Measurements from ENCODE around the gene SLC10A6. TPM values are rescaled to one million over a fixed set of nuclear protein-coding genes. Genes with fewer than 3 reads are reported as not detected.
A peak's percentile ranks its signal among the peaks of the same experiment; 100 is the strongest.

The SLC10A6 gene
- polyA plus RNA-seq, 1 experiment = 0.06 TPM

DNA sequence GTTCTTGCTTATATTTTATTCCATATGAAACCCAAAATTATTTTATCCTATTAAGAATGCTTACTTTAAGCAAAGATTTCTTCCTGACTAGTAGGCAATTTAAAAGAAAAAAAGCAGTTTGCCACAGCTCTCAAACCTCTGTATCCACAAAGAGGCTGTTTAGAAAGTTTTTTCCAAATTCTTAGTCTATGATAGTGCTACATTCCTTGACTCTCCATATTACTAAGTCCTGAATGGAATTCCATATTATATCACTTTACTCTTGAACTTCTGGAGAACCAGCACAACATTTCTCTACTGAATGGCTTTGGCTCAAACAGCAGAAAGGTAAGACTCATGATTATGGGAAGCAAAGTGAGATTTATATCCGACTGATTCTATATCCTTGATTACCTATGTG is 8.3 kb downstream of the SLC10A6 start:
- DNase-seq (ENCODE audit: low read depth, low spot score) = no peak
- TF ChIP-seq, protein P1, sequence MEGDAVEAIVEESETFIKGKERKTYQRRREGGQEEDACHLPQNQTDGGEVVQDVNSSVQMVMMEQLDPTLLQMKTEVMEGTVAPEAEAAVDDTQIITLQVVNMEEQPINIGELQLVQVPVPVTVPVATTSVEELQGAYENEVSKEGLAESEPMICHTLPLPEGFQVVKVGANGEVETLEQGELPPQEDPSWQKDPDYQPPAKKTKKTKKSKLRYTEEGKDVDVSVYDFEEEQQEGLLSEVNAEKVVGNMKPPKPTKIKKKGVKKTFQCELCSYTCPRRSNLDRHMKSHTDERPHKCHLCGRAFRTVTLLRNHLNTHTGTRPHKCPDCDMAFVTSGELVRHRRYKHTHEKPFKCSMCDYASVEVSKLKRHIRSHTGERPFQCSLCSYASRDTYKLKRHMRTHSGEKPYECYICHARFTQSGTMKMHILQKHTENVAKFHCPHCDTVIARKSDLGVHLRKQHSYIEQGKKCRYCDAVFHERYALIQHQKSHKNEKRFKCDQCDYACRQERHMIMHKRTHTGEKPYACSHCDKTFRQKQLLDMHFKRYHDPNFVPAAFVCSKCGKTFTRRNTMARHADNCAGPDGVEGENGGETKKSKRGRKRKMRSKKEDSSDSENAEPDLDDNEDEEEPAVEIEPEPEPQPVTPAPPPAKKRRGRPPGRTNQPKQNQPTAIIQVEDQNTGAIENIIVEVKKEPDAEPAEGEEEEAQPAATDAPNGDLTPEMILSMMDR (IDR thresholded peaks at IDR 0.05; ENCODE audit: low read depth, low read length) = no peak
- POLR2A ChIA-PET = interaction anchor here (0.6 kb wide), 1 partner anchor 12 kb away, joined by 4 read pairs; no protein-coding TSS in a partner anchor
- Histone ChIP-seq H3K27ac (ENCODE audit: low read depth, low read length) (no peak overlapping the region), H3K4me3 (ENCODE audit: low read depth, low read length) (no peak overlapping the region), H3K9me3 (ENCODE audit: control insufficient read depth, insufficient read depth, low read length) (no peaks in the 10 kb centered on the region), H3K27me3 (ENCODE audit: control insufficient read depth, insufficient read depth, low read length) (no peaks in the 10 kb centered on the region)
- CTCF ChIA-PET = no interaction called here

DNA sequence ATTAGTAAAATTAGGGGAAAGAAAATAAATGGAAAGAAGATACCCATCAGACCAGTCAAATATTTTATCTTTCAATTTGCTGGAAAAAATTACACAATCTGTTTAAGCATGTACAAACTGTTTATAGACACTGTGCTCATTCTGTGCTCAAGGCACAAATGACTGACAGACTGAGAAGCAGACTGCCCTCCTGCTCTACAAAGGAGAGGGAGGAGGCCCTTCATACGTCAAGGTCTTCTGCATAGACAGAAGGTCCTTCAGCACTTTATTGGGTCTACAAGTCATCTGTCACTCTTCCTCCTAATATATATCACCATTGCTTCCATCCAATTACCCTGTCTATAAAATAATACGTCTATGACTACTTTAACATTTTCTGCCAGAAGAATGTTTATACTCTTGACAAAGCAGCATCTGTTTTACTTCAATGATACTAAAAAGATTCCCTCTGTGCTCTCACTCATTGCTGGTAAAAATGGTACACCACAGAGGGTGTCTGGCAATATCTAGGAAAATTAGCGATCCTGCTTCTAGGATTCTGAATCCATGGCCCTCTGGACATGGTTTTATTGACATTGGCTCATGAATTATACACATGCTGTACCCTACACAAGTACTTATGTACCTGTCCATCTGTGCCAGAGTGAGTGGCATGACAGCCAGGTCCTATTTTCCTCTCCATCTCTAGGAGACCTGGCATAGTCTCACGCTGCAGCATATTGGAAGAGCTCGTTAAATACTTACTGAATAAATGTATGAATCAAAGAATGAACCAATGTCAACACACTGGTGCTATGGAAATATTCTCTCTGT is 11.3 kb downstream of the SLC10A6 start:
- TF ChIP-seq, protein P1 (IDR thresholded peaks at IDR 0.05; ENCODE audit: low read depth, low read length) = no peak
- Histone ChIP-seq H3K9me3 (ENCODE audit: control insufficient read depth, insufficient read depth, low read length) (no peaks in the 10 kb centered on the region), H3K27ac (ENCODE audit: low read depth, low read length) (no peak overlapping the region), H3K27me3 (ENCODE audit: control insufficient read depth, insufficient read depth, low read length) (no peaks in the 10 kb centered on the region), H3K4me3 (ENCODE audit: low read depth, low read length) (no peak overlapping the region)
- DNase-seq (ENCODE audit: low read depth, low spot score) = no peak
- CTCF ChIA-PET = interaction anchor here (0.7 kb wide), 1 partner anchor 353 kb away, joined by 12 read pairs; no protein-coding TSS in a partner anchor
- POLR2A ChIA-PET = no interaction called here

DNA sequence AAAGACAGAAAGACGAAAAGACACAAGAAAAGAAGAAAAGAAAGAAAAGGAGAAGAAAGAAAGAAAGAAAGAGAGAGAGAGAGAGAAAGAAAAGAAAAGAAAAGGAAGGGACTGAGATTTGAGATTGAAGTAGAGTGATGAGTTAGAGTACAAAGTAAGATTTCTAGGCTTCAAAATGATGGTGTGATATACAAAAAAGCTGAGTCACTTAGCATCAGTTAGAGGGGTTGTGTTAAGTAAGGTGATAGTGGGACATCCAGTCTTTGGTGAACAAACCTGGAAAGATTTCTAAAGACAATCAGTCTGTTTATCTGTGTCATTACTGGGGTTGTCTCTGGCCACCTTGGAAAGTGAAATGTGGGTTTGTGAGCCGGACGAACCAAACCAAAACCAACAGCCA is 13.5 kb downstream of the SLC10A6 start:
- Histone ChIP-seq H3K27me3 (ENCODE audit: control insufficient read depth, insufficient read depth, low read length) (no peaks in the 10 kb centered on the region), H3K4me3 (ENCODE audit: low read depth, low read length) (no peak overlapping the region), H3K27ac (ENCODE audit: low read depth, low read length) (no peak overlapping the region), H3K9me3 (ENCODE audit: control insufficient read depth, insufficient read depth, low read length) (no peaks in the 10 kb centered on the region)
- ChIA-PET CTCF (no interaction called here), POLR2A (no interaction called here)
- DNase-seq (ENCODE audit: low read depth, low spot score) = no peak
- TF ChIP-seq, protein P1 (IDR thresholded peaks at IDR 0.05; ENCODE audit: low read depth, low read length) = no peak

DNA sequence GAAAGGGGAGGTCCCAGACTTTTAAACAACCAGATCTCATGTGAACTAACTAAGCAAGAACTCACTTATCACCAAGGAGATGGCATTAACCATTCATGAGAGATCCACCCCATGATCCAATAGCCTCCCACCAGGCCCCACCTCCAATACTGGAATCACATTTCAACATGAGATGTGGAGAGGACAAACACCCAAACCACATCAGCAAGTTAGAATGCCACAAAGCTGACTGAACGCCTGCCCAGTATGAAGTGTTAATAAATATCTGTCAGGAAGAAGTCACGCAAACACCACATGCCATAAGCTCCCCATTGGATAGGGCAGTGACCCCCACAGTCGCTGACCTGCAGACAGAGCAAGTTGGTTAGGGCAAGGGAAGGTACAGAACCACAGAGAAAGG is 14.3 kb downstream of the SLC10A6 start:
- POLR2A ChIA-PET = interaction anchor here (0.5 kb wide), 1 partner anchor 21 kb away, joined by 3 read pairs; no protein-coding TSS in a partner anchor
- TF ChIP-seq, protein P1 (IDR thresholded peaks at IDR 0.05; ENCODE audit: low read depth, low read length) = no peak

DNA sequence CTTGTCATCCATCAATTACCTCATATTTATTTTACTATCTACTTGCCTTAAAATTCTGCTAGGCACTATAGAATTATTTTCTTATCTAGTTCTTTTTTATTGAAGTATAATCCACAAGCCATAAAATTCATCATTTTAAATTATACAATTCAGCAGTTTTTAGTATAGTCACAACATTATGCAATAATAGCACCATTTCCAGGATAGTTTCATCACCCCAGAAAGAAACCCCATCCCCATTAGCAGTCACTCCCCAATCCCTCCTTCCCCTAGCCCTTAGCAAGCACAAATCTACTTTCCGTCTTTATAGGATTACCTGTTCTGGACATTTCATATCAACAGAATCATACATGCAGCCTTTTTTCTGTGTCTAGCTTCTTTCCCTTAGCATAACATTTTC is 15.6 kb downstream of the SLC10A6 start:
- POLR2A ChIA-PET = no interaction called here
- H3K4me3 ChIP-seq (ENCODE audit: low read depth, low read length) = no peak overlapping the region
- CTCF ChIA-PET = interaction anchor here (0.6 kb wide), 1 partner anchor 337 kb away, joined by 4 read pairs; no protein-coding TSS in a partner anchor
- H3K27me3 ChIP-seq (ENCODE audit: control insufficient read depth, insufficient read depth, low read length) = no peaks in the 10 kb centered on the region
- DNase-seq (ENCODE audit: low read depth, low spot score) = no peak
- H3K27ac ChIP-seq (ENCODE audit: low read depth, low read length) = no peak overlapping the region
- TF ChIP-seq, protein P1 (IDR thresholded peaks at IDR 0.05; ENCODE audit: low read depth, low read length) = no peak
- no peaks in the 10 kb centered on the region for H3K9me3 ChIP-seq (ENCODE audit: control insufficient read depth, insufficient read depth, low read length)

More for the DNA sequence above, 14.3 kb downstream of the SLC10A6 start:
- Histone ChIP-seq H3K27me3 (ENCODE audit: control insufficient read depth, insufficient read depth, low read length) (no peaks in the 10 kb centered on the region), H3K4me3 (ENCODE audit: low read depth, low read length) (no peak overlapping the region), H3K9me3 (ENCODE audit: control insufficient read depth, insufficient read depth, low read length) (no peaks in the 10 kb centered on the region), H3K27ac (ENCODE audit: low read depth, low read length) (peak overlapping the region; percentile 34)
- DNase-seq (ENCODE audit: low read depth, low spot score) = peak; percentile 74
- CTCF ChIA-PET = no interaction called here
